AG09319 (cell line): ENCODE data around the gene FRMD3.
A peak's percentile ranks its signal among the peaks of the same experiment; 100 is the strongest.

Experiments
- DNase-seq: peaks from one replicate; pipeline ENCODE4 v3.0.0-alpha.2; 2010; ENCODE audit warnings: low read depth; ENCODE audit errors: extremely low read depth
- TF ChIP-seq, protein P1 (sequence below): IDR thresholded peaks from 2 replicates; pipeline ENCODE4 v1.5.1; 2011; ENCODE audit warnings: low read depth, mild to moderate bottlenecking, inconsistent platforms, low read length, moderate library complexity

Gene FRMD3

DNA sequence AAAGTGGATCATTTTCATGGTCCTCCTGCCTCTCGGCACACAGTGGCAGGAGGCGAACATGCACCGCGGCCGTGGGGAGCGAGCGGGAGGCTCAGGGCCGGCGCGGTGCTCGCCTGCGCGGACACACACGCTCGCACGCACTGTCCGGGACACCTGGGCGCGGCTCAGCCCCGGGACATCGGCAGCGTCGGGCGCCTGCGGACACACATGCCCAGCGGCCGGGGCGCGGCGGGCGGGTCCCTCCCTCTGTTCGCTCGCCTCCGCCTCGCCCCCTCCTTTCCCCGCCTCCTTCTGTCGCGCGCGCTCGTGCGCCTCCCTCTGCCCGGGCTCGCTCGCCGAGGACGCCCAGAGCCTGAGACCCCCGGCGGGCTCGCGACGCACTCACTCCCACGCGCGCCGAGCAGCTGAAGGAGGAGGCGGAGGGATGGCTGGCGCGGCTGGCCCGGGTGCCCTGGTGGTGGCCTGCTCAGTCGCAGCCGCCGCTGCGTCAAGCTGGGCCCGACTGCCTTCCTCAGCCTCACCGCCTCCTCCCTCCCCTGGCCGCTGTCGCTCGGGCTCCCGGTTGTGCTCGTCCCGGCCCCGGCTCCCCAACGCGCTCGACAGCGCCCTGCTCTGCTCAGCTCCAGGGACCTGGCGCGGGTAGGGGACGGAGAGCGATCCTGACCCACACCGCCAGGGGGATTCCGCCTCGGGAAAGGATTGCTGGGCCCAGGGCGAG is at the start of gene FRMD3:
Gene FRMD3 (minus strand): TSS at position 230 of the 718 bp plus-strand sequence. CDS start 170 bp downstream, at position 60.
- DNase-seq = peak; percentile 40
- TF ChIP-seq, protein P1, sequence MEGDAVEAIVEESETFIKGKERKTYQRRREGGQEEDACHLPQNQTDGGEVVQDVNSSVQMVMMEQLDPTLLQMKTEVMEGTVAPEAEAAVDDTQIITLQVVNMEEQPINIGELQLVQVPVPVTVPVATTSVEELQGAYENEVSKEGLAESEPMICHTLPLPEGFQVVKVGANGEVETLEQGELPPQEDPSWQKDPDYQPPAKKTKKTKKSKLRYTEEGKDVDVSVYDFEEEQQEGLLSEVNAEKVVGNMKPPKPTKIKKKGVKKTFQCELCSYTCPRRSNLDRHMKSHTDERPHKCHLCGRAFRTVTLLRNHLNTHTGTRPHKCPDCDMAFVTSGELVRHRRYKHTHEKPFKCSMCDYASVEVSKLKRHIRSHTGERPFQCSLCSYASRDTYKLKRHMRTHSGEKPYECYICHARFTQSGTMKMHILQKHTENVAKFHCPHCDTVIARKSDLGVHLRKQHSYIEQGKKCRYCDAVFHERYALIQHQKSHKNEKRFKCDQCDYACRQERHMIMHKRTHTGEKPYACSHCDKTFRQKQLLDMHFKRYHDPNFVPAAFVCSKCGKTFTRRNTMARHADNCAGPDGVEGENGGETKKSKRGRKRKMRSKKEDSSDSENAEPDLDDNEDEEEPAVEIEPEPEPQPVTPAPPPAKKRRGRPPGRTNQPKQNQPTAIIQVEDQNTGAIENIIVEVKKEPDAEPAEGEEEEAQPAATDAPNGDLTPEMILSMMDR = peak; percentile 77

DNA sequence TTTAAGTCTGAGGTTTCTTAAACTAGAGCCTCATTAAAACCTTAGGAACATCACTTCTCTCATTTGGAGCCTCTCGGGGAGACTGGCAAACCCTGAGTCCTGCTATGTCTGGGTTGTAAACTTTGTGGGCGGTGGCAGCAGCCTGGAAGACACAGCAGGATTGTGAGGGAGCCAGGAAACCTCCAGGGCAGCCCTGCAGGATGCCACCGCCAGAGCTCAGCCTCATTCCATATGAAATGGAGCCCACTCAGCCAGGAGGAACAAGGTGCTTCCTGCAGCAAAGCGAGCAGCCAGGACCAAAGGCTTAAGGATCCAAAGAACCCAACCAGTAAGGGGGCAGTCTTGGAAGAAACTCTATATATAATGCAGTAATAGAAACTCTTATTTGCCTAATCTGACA is 46.8 kb upstream of the FRMD3 start:
- TF ChIP-seq, protein P1 = no peak
- no peak for DNase-seq

DNA sequence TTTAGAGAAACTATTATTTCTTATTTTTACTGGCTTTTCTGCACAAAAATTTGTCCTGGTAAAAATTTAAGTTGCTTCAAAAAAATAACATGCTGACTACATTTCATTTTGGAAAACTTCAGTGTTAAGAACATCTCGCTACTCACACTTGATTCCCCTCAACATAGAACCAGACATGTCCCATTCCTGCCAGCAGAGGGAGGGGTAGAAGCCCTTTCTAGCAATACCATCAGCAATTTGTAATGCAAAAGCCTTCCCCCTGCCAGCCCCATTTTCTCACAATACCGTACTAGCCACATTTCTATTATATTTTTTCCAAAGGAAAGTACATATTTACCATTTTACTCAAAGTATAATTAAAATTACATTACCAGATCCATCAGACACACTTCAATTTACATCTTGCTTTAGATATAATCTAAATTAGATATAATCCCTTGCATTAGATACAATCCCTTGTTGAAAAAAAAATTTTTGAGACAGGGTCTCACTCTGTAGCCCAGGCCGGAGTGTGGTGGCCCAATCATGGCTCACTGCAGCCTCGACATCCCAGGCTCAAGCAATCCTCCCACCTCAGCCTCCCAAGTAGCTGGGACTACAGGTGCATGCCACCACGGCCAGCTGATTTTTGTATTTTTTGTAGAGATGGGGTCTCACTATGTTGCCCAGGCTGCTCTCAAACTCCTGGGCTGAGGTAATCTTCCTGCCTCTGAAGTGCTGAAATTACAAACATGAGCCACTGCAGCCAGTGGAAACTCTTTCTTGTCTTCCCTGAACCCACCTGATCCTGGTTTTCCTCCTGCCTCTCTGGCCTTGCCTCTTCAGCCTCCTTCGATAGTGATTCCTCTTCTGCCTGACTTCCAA is 45.2 kb upstream of the FRMD3 start:
- no peak for DNase-seq
- TF ChIP-seq, protein P1 = peak; percentile 79

DNA sequence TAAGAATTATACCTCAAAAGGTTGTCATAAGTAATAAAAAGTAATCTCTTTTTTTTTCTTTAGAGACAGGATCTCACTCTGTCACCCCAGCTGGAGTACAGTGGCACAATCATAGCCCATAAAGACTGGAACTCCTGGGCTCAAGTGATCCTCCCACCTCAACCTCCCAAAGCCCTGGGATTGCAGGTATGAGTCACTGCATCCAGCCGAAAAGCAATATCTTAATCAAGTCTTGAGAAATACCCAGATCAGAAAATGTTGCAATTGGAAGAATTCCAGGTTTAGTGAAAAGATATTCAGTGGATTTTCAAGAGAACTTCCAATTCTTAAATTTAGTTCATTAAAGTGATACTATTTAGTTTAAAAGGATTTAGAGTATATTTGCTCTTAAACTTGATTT is 43.8 kb upstream of the FRMD3 start:
- TF ChIP-seq, protein P1 = no peak
- DNase-seq = no peak

DNA sequence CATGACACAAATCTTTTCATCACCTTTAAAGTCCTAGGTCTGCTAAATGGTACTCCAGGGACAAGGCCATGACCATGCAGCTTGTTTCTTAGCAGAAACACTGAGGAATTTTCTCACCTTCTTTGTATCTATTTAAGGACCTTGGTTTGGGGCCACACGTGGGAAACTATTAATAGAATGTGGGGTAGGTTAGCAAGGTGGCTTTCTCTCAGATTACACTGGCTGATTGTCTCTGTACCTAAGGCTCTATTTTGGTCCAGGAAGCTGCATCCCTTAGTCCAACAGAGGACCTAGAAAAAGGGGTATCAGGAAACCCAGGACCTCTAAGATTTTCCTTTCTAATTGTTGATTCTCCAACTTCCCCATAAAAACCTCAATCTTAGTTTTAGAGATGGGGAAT is 36.3 kb upstream of the FRMD3 start:
- DNase-seq = no peak
- TF ChIP-seq, protein P1 = no peak

DNA sequence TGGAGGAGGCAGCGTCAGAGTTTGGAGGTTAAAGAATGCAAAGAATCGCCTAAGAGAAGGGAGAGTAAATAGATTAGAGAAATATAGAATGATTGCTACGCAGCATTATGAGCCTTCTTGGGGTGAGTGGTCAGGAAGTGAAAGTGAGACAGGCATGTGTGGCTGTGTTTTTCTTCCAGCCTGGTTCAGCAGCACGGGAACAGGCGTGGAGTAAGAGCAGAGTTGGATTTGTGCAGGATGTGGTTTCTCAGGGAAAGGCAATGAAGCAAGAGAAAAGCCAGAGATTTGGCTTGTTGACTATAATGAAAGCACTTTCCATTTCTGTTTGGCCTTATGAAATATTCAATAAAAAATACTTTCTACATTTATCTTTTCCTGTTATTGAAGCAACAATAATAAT is 34.3 kb upstream of the FRMD3 start:
- TF ChIP-seq, protein P1 = no peak
- DNase-seq = peak; percentile 4

DNA sequence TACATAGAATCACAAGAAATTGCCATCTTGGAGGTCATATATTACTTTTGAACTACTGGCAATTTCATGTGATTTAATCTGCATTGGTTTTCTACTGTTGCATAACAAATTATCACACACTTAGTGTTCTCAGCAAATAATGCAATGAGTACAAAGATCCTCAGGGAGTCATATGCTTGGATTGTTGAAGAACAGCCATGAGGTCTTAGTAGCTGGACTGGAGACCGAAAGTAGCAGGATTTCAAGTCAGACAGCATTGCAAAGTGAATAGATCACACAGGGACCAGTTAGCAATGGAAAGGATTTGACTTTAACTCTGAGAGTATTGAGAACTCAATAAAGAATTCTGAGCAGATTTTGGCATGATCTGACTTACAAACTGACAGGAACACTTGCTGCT is 32.2 kb upstream of the FRMD3 start:
- no peak for DNase-seq
- TF ChIP-seq, protein P1 = no peak
